Naive thymus-derived CD4-positive, alpha-beta T cell (primary cell): ENCODE results near the gene FAM131C. TPM values are rescaled to one million over a fixed set of nuclear protein-coding genes. Genes with fewer than 3 reads are reported as not detected.
A peak's percentile ranks its signal among the peaks of the same experiment; 100 is the strongest.
"Not testable (repeated sequence)": the region's sequence is repeated elsewhere in the genome, so short reads cannot be mapped to it uniquely, and the experiment has no call there.

Source experiments
- ATAC-seq: fragments of 150-1000 bp; cut with Tn5 transposase; 2 replicates; pipeline ENCODE4 v1.10.0; 2021; ENCODE audit warnings: mild to moderate bottlenecking, moderate library complexity
- CTCF ChIA-PET: fragments of 350-600 bp; sonication (Branson Sonifier 250); formaldehyde crosslinking; loops from one replicate; lab custom pipeline; 2021; ENCODE audit warnings: antibody characterized with exemption; lab: Charles Lee
- POLR2A ChIA-PET: fragments of 350-600 bp; sonication (Branson Sonifier 250); formaldehyde crosslinking; loops from one replicate; lab custom pipeline; 2021; ENCODE audit warnings: antibody characterized with exemption, inconsistent platforms; lab: Charles Lee
- DNase-seq, 9 donors: peaks; one replicate each; pipeline versions ENCODE4 v3.0.0 to v3.0.0-alpha.2; 2020 to 2022; ENCODE audit warnings: mixed read lengths in 1 of 9
- H3K27ac ChIP-seq: one replicate; pipeline ENCODE4 v1.7.0; 2013; ENCODE audit warnings: mild to moderate bottlenecking, low read depth, low read length, moderate library complexity
- H3K27me3 ChIP-seq, 2 donors: one replicate each; pipeline ENCODE4 v1.7.0; 2013; ENCODE audit warnings: low read length in 2 of 2, mild to moderate bottlenecking in 2 of 2, moderate library complexity in 2 of 2; ENCODE audit not compliant: control insufficient read depth in 2 of 2, insufficient read depth in 2 of 2
- H3K36me3 ChIP-seq, 3 experiments: 1 replicate in 2 of 3; 2 replicates in 1 of 3; pipeline ENCODE4 v1.7.0; 2013; ENCODE audit warnings: low read length in 3 of 3, mild to moderate bottlenecking in 3 of 3, moderate library complexity in 1 of 3; ENCODE audit not compliant: insufficient read depth in 3 of 3, control insufficient read depth in 2 of 3
- H3K4me1 ChIP-seq, 2 donors: one replicate each; pipeline ENCODE4 v1.7.0; 2013; ENCODE audit warnings: low read length in 2 of 2, mild to moderate bottlenecking in 2 of 2, moderate library complexity in 1 of 2; ENCODE audit not compliant: control insufficient read depth in 2 of 2, insufficient read depth in 2 of 2
- H3K4me3 ChIP-seq: 2 replicates; pipeline ENCODE4 v1.7.0; 2013; ENCODE audit warnings: mild to moderate bottlenecking, low read length
- H3K9me3 ChIP-seq, 3 experiments: 1 replicate in 2 of 3; 2 replicates in 1 of 3; pipeline ENCODE4 v1.7.0; 2013; ENCODE audit warnings: low read length in 3 of 3; ENCODE audit not compliant: control insufficient read depth in 2 of 3
- H3K27ac Mint-ChIP-seq, 9 donors: one replicate each; pipeline ENCODE4 v1.8.0; 2020 to 2022; ENCODE audit warnings: mixed read lengths in 9 of 9, mild to moderate bottlenecking in 8 of 9, moderate library complexity in 5 of 9, inconsistent platforms in 2 of 9
- H3K27me3 Mint-ChIP-seq, 5 donors: one replicate each; pipeline ENCODE4 v1.8.0; 2021 to 2022; ENCODE audit warnings: mixed read lengths in 5 of 5, mild to moderate bottlenecking in 1 of 5
- H3K36me3 Mint-ChIP-seq, 5 donors: one replicate each; pipeline ENCODE4 v1.8.0; 2020 to 2022; ENCODE audit warnings: mixed read lengths in 5 of 5, mild to moderate bottlenecking in 3 of 5, inconsistent platforms in 1 of 5
- H3K4me1 Mint-ChIP-seq, 7 donors: one replicate each; pipeline ENCODE4 v1.8.0; 2020 to 2022; ENCODE audit warnings: mixed read lengths in 7 of 7, mild to moderate bottlenecking in 3 of 7, inconsistent platforms in 1 of 7
- H3K4me3 Mint-ChIP-seq, 10 donors: one replicate each; pipeline ENCODE4 v1.8.0; 2020 to 2022; ENCODE audit warnings: mild to moderate bottlenecking in 10 of 10, mixed read lengths in 10 of 10, moderate library complexity in 6 of 10, inconsistent platforms in 2 of 10
- H3K9me3 Mint-ChIP-seq, 11 donors: one replicate each; pipeline ENCODE4 v1.8.0; 2020 to 2022; ENCODE audit warnings: mixed read lengths in 11 of 11, mild to moderate bottlenecking in 4 of 11, inconsistent platforms in 1 of 11, moderate library complexity in 1 of 11
- intact Hi-C, 2 donors: fragments of 100-400 bp; cut with micrococcal nuclease; formaldehyde crosslinking; loops; one replicate each; pipeline ENCODE4 v1.15.1; 2023
- polyA plus RNA-seq, 2 donors: library from polyadenylated mRNA; unstranded; fragments of 300-500 nt; fragmentation: Illumina TruSeq; gene quantifications; one replicate each; pipeline ENCODE4 v1.2.3, GENCODE V29; 2021
- total RNA-seq, 6 experiments: library from RNA in 5 of 6; stranded (reverse) in 5 of 6; gene quantifications; 1 replicate in 5 of 6; 2 replicates in 1 of 6; pipeline ENCODE4 v1.2.3 and lab custom pipeline; 2021 to 2026

Gene FAM131C
- total and polyA plus RNA-seq, 7 experiments from 2014 or later: 1.3 TPM; not detected in 6

DNA sequence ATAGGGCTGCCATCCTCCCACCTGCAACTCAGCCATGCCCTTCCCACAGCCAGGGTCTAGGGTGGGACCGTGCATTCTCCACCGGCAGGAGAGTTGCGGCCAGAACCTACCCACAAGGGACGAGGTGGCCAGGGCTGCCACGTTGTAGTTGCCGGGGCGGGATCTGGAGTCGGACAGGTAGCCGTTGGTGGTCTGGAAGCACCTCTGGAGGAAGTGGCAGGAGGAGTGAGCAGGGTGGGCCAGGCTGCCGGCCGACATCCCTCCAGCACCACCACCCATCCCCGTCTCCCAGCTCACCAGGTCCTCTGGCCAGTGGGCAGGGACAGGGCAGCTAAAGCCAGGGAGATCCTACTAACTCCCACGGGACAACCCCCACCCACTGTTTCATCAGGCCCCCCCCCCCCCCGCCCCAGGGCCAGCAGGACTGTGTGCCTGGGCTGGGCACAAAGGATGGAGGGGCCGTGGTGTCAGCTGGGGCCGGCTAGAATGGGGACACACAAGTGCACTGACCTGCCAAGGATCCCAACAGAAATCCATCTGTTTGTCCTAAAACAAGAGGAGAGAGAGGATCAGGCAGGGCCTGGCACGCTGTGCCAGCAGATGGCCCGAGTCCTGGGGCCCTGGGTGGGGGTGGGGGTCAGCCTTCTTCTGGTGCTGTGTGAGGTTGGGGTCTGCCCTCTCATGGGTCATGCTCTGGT, 11.3 kb downstream of the FAM131C start:
- POLR2A ChIA-PET, H3K27ac ChIP-seq, H3K4me3 ChIP-seq, H3K36me3 ChIP-seq, H3K9me3 ChIP-seq, H3K4me3 Mint-ChIP-seq, H3K36me3 Mint-ChIP-seq, DNase-seq, H3K4me1 ChIP-seq, H3K27me3 ChIP-seq, H3K9me3 Mint-ChIP-seq, ATAC-seq, intact Hi-C loops, CTCF ChIA-PET: not testable (repeated sequence)
- Mint-ChIP-seq H3K4me1 (peaks cover 6 to 25% (median 9%) of the 10 kb centered on the region in 7 donors), H3K27ac (peak overlapping the region in 1 of 9 donors; percentile 12), H3K27me3 (peaks cover 0 to 22% (median 8%) of the 10 kb centered on the region in 5 donors)

DNA sequence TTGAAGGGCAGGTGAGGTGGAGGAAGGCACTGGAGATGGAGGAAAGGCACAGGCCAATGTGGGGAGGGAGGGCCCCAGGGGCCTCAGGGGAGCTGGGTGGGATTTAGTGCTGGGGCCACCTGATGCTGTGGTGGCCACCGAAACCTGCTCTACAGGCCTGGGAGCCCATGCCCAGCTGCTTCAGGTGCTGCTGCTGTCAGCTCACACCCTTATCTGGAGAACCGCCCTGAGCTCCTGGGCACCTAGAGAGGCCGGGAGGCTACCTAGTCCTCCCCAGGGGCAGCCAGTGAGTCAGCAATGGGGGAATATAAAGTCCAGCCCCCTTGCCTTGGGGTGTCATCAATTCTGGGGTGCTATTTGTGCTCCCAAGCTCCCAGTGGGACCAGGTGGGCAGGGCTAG, 12.2 kb downstream of the FAM131C start:
- no peak overlapping the region for H3K27ac Mint-ChIP-seq
- H3K4me3 Mint-ChIP-seq: no peak overlapping the region
- Histone ChIP-seq H3K27ac (no peak overlapping the region), H3K36me3 (no peaks in the 10 kb centered on the region), H3K4me1 (peaks cover 0 to 4% of the 10 kb centered on the region in 2 donors), H3K4me3 (no peak overlapping the region), H3K9me3 (no peaks in the 10 kb centered on the region), H3K27me3 (no peaks in the 10 kb centered on the region)
- peaks cover 0 to 22% (median 8%) of the 10 kb centered on the region in 5 donors for H3K27me3 Mint-ChIP-seq
- ChIA-PET CTCF (interaction anchor here (1.2 kb wide), 1 partner anchor 125 kb away, joined by 3 read pairs; no protein-coding TSS in a partner anchor), POLR2A (no interaction called here)
- ATAC-seq (no peak), DNase-seq (no peak)
- no peaks in the 10 kb centered on the region for H3K9me3 Mint-ChIP-seq
- H3K36me3 Mint-ChIP-seq: no peaks in the 10 kb centered on the region
- H3K4me1 Mint-ChIP-seq: peaks cover 6 to 25% (median 9%) of the 10 kb centered on the region in 7 donors
- intact Hi-C loops: no loop called here

DNA sequence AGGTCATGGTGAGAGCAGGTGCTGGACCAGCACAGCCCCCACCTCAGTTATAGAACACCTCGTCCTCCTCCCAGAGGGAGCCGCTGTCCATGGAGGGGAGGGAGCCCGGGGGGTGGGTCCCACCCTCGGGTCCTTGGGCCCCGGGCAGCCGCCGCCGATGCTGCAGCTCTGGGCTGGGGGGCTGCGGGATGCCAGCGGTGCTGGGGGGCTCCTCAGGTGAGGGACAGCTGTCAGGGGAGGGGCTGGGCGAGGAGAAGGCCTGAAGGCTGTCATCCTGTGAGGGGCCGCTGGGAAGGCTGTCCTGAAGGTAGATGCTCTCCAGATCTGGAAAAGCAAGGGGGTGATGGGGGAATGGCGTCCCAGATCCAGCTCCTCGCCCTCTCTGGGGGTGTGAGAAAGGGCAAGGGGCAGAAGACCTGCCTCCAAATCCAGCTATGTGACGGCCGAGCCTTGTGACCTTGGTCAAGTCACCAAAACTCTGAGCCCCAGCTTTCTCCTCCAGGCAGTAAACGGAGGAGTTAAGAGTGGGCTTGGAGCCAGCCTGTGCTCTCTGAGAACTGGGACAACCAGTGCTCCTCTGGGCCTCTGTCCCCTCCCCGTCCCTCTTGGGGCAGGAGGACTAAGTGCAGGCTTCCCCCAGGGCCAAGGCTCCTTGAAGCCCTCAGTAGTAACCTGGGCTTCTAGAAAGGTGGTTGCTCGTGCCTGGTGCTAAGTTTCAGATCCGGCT, 14.9 kb downstream of the FAM131C start:
- DNase-seq, H3K27ac ChIP-seq, ATAC-seq: not testable (repeated sequence)

DNA sequence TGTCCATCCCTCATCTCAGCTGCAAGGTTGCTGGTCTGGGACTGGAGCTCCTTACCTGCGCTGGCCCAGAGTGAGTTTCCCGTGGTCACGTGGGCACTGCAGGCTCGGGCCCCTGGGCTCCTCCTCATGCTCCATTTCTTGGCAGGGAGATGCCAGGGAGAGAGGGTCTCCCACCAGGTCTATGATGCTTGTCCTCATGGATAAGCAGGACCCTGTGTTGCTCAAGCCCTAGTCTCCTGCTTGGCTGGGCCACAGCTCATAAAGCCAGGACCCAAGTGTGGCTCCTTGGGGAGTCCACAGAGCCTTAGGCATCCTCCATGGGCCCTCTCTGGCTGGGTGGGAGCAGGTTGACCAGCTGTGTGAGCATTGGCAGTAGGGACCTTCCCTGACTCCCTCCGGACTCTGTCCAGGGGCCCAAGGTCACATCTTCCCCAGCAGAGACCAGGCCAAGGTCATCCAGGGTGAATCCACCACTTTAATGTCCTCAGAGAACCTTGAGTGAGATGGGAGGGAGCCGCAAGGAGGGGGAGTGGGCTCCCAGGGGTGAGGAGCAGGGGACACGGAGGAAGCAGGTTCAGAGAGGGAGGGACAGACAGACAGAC, 16.0 kb downstream of the FAM131C start:
- ATAC-seq: not testable (repeated sequence)

More for the DNA sequence above, 14.9 kb downstream of the FAM131C start:
- H3K4me1 ChIP-seq, H3K4me3 ChIP-seq, H3K36me3 ChIP-seq, H3K27me3 ChIP-seq, H3K4me1 Mint-ChIP-seq, H3K9me3 Mint-ChIP-seq, CTCF ChIA-PET, H3K27ac Mint-ChIP-seq, H3K36me3 Mint-ChIP-seq, H3K27me3 Mint-ChIP-seq, intact Hi-C loops, H3K4me3 Mint-ChIP-seq, H3K9me3 ChIP-seq, POLR2A ChIA-PET: not testable (repeated sequence)

DNA sequence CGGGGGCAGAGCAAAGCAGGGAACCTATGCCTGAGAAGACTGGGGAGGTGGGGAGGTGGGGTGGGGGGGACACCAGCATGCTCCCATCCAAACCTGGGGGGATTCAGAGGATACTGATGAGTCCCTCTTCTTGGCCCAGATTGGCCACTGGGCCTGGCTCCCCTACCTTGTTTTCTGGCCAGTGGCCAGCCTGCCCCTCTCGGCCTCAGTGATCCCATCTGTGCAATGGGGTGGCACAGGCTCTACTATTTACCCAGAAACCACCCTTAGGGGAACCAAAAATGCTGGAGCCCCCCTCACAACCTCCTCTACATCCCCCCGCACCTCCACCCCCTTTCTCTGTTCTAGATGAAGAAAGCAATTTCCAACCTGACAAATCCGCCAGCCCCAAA, 16.9 kb downstream of the FAM131C start:
- H3K4me1 Mint-ChIP-seq, H3K9me3 ChIP-seq, H3K27me3 ChIP-seq, H3K36me3 Mint-ChIP-seq, DNase-seq, H3K27me3 Mint-ChIP-seq, H3K9me3 Mint-ChIP-seq, POLR2A ChIA-PET, H3K27ac Mint-ChIP-seq, H3K27ac ChIP-seq, H3K4me1 ChIP-seq, H3K4me3 ChIP-seq, ATAC-seq, H3K36me3 ChIP-seq: not testable (repeated sequence)
- H3K4me3 Mint-ChIP-seq: peak overlapping the region in 1 of 10 donors; percentile 17
- CTCF ChIA-PET: interaction anchor here (0.6 to 2.3 kb wide), 2 partner anchors 47 to 65 kb away, joined by 4 to 10 read pairs; no protein-coding TSS in a partner anchor
- intact Hi-C loops: loop anchor here (1.0 kb wide), 3 partner anchors 47 to 264 kb away; no protein-coding TSS in a partner anchor

More for the DNA sequence above, 16.0 kb downstream of the FAM131C start:
- H3K4me3 Mint-ChIP-seq, H3K9me3 Mint-ChIP-seq, POLR2A ChIA-PET, H3K4me1 ChIP-seq, H3K4me3 ChIP-seq, H3K27ac ChIP-seq, H3K36me3 Mint-ChIP-seq, H3K27me3 Mint-ChIP-seq, H3K4me1 Mint-ChIP-seq, H3K9me3 ChIP-seq, DNase-seq, H3K36me3 ChIP-seq, intact Hi-C loops, H3K27me3 ChIP-seq, H3K27ac Mint-ChIP-seq: not testable (repeated sequence)
- CTCF ChIA-PET: interaction anchor here (0.6 kb wide), 1 partner anchor 66 kb away, joined by 4 read pairs; no protein-coding TSS in a partner anchor

- Mint-ChIP-seq H3K4me3 (peak overlapping the region in 2 of 10 donors; percentile 17 to 43), H3K36me3 (no peaks in the 10 kb centered on the region), H3K27me3 (peaks cover 0 to 4% (median 0%) of the 10 kb centered on the region in 5 donors), H3K9me3 (no peaks in the 10 kb centered on the region), H3K4me1 (peaks cover 5 to 6% (median 6%) of the 10 kb centered on the region in 7 donors), H3K27ac (peak overlapping the region in 4 of 9 donors; percentile 45 to 76 (median 68))
- CTCF ChIA-PET: interaction anchor here (1.1 to 2.5 kb wide), 4 partner anchors 46 to 265 kb away, joined by 3 to 10 read pairs (median 6); no protein-coding TSS in a partner anchor
- POLR2A ChIA-PET: no interaction called here
- no peak overlapping the region for H3K4me3 ChIP-seq
- intact Hi-C loops: loop anchor here (1.0 kb wide), 3 partner anchors 47 to 264 kb away; no protein-coding TSS in a partner anchor
- no peaks in the 10 kb centered on the region for H3K4me1 ChIP-seq
- H3K9me3 ChIP-seq: no peaks in the 10 kb centered on the region
- H3K36me3 ChIP-seq: no peaks in the 10 kb centered on the region
- H3K27me3 ChIP-seq: no peaks in the 10 kb centered on the region
- peak; percentile 97 for ATAC-seq
- H3K27ac ChIP-seq: no peak overlapping the region
- peak; percentile 71 to 87 (median 78) for DNase-seq
These were observed 17.6 kb downstream of the FAM131C start for GRCh38 chr1:16055613-16056520.
